ENCODE measurements around the gene PAPPA2.

GRCh38 chr1:176701151-176701866 lies 238.3 kb downstream of the PAPPA2 start:
- TF ChIP-seq ZNF274 (IDR thresholded peaks at IDR 0.05; ENCODE audit: insufficient read depth, insufficient read length) (no peak), TCF12 (IDR thresholded peaks at IDR 0.05; ENCODE audit: low read depth, low read length) (no peak), SIX5 (IDR thresholded peaks at IDR 0.05; ENCODE audit: low read depth, low read length, severe bottlenecking) (no peak), RAD21 (IDR thresholded peaks at IDR 0.05; ENCODE audit: insufficient read depth, low read depth, low read length) (no peak), POLR2AphosphoS5 (IDR thresholded peaks at IDR 0.05; ENCODE audit: low read length) (no peak), POLR2A (IDR thresholded peaks at IDR 0.05; ENCODE audit: low read depth, low read length) (no peak), FOXK2 (IDR thresholded peaks at IDR 0.05) (no peak), IKZF2 (IDR thresholded peaks at IDR 0.05) (no peak), MAX (IDR thresholded peaks at IDR 0.05; ENCODE audit: low read depth, low read length) (no peak)
- TF ChIP-seq, protein P1, sequence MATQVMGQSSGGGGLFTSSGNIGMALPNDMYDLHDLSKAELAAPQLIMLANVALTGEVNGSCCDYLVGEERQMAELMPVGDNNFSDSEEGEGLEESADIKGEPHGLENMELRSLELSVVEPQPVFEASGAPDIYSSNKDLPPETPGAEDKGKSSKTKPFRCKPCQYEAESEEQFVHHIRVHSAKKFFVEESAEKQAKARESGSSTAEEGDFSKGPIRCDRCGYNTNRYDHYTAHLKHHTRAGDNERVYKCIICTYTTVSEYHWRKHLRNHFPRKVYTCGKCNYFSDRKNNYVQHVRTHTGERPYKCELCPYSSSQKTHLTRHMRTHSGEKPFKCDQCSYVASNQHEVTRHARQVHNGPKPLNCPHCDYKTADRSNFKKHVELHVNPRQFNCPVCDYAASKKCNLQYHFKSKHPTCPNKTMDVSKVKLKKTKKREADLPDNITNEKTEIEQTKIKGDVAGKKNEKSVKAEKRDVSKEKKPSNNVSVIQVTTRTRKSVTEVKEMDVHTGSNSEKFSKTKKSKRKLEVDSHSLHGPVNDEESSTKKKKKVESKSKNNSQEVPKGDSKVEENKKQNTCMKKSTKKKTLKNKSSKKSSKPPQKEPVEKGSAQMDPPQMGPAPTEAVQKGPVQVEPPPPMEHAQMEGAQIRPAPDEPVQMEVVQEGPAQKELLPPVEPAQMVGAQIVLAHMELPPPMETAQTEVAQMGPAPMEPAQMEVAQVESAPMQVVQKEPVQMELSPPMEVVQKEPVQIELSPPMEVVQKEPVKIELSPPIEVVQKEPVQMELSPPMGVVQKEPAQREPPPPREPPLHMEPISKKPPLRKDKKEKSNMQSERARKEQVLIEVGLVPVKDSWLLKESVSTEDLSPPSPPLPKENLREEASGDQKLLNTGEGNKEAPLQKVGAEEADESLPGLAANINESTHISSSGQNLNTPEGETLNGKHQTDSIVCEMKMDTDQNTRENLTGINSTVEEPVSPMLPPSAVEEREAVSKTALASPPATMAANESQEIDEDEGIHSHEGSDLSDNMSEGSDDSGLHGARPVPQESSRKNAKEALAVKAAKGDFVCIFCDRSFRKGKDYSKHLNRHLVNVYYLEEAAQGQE (IDR thresholded peaks at IDR 0.05; ENCODE audit: low read depth, low read length) = no peak
- TF ChIP-seq, protein P2, sequence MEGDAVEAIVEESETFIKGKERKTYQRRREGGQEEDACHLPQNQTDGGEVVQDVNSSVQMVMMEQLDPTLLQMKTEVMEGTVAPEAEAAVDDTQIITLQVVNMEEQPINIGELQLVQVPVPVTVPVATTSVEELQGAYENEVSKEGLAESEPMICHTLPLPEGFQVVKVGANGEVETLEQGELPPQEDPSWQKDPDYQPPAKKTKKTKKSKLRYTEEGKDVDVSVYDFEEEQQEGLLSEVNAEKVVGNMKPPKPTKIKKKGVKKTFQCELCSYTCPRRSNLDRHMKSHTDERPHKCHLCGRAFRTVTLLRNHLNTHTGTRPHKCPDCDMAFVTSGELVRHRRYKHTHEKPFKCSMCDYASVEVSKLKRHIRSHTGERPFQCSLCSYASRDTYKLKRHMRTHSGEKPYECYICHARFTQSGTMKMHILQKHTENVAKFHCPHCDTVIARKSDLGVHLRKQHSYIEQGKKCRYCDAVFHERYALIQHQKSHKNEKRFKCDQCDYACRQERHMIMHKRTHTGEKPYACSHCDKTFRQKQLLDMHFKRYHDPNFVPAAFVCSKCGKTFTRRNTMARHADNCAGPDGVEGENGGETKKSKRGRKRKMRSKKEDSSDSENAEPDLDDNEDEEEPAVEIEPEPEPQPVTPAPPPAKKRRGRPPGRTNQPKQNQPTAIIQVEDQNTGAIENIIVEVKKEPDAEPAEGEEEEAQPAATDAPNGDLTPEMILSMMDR (IDR thresholded peaks at IDR 0.05 in 2 of 3, conservative IDR thresholded peaks at IDR 0.05 in 1 of 3; ENCODE audit: control insufficient read depth in 2 of 3, extremely low read depth in 1 of 3, insufficient read depth in 1 of 3, low read depth in 3 of 3, low read length in 3 of 3) = no peak
- TF ChIP-seq, protein P3, sequence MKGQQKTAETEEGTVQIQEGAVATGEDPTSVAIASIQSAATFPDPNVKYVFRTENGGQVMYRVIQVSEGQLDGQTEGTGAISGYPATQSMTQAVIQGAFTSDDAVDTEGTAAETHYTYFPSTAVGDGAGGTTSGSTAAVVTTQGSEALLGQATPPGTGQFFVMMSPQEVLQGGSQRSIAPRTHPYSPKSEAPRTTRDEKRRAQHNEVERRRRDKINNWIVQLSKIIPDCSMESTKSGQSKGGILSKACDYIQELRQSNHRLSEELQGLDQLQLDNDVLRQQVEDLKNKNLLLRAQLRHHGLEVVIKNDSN (IDR thresholded peaks at IDR 0.05; ENCODE audit: borderline replicate concordance, extremely low read length, insufficient read depth, low read depth, low read length) = no peak
- TF ChIP-seq, protein P4, sequence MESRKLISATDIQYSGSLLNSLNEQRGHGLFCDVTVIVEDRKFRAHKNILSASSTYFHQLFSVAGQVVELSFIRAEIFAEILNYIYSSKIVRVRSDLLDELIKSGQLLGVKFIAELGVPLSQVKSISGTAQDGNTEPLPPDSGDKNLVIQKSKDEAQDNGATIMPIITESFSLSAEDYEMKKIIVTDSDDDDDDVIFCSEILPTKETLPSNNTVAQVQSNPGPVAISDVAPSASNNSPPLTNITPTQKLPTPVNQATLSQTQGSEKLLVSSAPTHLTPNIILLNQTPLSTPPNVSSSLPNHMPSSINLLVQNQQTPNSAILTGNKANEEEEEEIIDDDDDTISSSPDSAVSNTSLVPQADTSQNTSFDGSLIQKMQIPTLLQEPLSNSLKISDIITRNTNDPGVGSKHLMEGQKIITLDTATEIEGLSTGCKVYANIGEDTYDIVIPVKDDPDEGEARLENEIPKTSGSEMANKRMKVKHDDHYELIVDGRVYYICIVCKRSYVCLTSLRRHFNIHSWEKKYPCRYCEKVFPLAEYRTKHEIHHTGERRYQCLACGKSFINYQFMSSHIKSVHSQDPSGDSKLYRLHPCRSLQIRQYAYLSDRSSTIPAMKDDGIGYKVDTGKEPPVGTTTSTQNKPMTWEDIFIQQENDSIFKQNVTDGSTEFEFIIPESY (IDR thresholded peaks at IDR 0.05) = no peak
- TF ChIP-seq, protein P5, sequence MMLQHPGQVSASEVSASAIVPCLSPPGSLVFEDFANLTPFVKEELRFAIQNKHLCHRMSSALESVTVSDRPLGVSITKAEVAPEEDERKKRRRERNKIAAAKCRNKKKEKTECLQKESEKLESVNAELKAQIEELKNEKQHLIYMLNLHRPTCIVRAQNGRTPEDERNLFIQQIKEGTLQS (IDR thresholded peaks at IDR 0.05; ENCODE audit: borderline replicate concordance, extremely low read depth, low read depth, low read length) = no peak
